GM10266 (cell line): ENCODE results near the gene DNAJC5G.

Experiments used
- DNase-seq: peaks from one replicate; pipeline ENCODE4 v3.0.0; 2012; ENCODE audit errors: extremely low spot score
- TF ChIP-seq, protein P1 (sequence below): IDR thresholded peaks from 2 replicates; pipeline ENCODE4 v1.5.1; 2012; ENCODE audit warnings: mild to moderate bottlenecking, low read depth; ENCODE audit not compliant: control insufficient read depth, insufficient read depth; ENCODE audit errors: missing control alignments

DNAJC5G gene

DNA sequence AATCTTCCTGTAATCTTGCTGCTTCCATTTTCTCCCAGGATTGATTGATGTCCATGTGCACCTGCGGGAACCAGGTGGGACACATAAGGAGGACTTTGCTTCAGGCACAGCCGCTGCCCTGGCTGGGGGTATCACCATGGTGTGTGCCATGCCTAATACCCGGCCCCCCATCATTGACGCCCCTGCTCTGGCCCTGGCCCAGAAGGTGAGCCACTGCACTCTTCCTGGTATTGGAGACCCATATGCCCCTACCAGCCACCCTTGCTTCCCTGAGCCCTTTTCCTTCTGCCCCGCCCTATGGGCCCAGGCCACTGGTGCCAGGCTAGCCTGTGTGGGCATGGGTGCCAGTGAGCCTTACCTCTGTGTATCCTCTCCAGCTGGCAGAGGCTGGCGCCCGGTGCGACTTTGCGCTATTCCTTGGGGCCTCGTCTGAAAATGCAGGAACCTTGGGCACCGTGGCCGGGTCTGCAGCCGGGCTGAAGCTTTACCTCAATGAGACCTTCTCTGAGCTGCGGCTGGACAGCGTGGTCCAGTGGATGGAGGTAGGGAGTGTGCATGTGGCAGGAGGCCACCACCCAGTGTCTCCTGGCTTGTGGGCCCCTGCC lies 37.8 kb upstream of the DNAJC5G start:
- DNase-seq, result no peak
- TF ChIP-seq, protein P1, sequence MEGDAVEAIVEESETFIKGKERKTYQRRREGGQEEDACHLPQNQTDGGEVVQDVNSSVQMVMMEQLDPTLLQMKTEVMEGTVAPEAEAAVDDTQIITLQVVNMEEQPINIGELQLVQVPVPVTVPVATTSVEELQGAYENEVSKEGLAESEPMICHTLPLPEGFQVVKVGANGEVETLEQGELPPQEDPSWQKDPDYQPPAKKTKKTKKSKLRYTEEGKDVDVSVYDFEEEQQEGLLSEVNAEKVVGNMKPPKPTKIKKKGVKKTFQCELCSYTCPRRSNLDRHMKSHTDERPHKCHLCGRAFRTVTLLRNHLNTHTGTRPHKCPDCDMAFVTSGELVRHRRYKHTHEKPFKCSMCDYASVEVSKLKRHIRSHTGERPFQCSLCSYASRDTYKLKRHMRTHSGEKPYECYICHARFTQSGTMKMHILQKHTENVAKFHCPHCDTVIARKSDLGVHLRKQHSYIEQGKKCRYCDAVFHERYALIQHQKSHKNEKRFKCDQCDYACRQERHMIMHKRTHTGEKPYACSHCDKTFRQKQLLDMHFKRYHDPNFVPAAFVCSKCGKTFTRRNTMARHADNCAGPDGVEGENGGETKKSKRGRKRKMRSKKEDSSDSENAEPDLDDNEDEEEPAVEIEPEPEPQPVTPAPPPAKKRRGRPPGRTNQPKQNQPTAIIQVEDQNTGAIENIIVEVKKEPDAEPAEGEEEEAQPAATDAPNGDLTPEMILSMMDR, result no peak

DNA sequence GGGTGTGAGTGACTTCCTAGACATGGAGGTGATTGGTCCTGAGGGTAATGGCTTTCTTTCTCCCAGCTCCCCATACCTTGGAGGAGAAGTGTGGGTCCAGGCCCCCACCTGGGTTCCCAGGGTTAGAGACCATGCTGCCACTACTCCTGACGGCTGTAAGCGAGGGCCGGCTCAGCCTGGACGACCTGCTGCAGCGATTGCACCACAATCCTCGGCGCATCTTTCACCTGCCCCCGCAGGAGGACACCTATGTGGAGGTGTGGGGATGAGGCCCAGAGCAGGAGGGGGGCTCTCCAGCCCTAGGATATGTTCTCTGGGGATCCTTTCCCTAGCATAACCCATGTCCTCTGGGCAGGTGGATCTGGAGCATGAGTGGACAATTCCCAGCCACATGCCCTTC lies 36.3 kb upstream of the DNAJC5G start:
- TF ChIP-seq, protein P1, result no peak
- DNase-seq, result no peak

DNA sequence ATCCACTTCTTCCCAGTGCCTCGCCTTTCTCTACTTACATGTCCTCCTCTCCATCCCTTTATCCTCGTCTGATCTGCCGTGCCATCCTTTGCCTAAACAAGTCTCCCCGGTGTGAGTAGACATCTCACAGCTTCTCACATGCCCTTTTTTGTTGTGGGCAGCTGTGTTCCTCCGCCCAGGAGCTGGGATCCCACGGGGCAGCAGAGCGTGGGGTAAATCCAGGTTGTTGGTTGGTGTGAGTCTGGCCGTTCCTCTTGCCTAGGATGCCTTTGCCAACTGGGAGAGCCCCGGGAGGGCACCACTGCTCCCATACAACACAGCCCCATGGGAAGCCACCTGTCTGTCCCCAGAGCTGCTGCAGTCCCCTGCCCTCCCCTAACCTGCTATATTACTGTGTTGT lies 34.8 kb upstream of the DNAJC5G start:
- DNase-seq, result no peak
- TF ChIP-seq, protein P1, result no peak

DNA sequence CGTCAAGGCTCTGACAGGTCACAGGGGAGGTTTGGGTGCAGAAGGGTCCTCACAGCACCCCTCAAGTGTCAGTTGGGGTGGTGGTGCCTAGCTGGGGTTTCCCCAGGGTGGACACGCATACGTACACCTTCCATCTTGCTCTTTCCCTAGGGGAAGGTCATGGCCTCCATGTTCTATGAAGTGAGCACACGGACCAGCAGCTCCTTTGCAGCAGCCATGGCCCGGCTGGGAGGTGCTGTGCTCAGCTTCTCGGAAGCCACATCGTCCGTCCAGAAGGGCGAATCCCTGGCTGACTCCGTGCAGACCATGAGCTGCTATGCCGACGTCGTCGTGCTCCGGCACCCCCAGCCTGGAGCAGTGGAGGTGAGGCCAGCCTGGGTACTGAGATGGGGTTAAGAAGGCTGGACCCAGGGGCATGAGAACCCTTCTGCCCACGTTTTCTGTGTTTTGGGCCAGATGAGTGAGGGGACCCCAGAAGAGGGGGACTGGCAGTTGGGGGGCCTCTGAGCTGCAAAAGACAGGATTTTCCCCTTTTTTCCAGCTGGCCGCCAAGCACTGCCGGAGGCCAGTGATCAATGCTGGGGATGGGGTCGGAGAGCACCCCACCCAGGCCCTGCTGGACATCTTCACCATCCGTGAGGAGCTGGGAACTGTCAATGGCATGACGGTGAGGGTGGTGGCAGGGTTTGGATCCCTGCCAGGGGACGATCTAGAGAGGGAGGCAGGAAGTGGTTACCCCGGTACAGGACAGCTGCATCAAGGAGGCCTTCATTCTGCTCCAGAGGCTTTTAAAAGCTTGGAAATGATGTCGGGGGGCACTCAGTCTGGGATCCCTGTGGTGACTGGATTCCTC lies 33.2 kb upstream of the DNAJC5G start:
- no peak for DNase-seq
- TF ChIP-seq, protein P1, result no peak

DNA sequence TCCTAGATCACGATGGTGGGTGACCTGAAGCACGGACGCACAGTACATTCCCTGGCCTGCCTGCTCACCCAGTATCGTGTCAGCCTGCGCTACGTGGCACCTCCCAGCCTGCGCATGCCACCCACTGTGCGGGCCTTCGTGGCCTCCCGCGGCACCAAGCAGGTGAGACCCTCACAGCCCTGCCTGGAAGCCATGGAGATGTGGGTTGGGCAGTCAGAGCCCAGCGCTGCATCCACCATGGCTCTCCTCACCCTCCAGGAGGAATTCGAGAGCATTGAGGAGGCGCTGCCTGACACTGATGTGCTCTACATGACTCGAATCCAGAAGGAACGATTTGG lies 32.6 kb upstream of the DNAJC5G start:
- TF ChIP-seq, protein P1, result no peak

DNA sequence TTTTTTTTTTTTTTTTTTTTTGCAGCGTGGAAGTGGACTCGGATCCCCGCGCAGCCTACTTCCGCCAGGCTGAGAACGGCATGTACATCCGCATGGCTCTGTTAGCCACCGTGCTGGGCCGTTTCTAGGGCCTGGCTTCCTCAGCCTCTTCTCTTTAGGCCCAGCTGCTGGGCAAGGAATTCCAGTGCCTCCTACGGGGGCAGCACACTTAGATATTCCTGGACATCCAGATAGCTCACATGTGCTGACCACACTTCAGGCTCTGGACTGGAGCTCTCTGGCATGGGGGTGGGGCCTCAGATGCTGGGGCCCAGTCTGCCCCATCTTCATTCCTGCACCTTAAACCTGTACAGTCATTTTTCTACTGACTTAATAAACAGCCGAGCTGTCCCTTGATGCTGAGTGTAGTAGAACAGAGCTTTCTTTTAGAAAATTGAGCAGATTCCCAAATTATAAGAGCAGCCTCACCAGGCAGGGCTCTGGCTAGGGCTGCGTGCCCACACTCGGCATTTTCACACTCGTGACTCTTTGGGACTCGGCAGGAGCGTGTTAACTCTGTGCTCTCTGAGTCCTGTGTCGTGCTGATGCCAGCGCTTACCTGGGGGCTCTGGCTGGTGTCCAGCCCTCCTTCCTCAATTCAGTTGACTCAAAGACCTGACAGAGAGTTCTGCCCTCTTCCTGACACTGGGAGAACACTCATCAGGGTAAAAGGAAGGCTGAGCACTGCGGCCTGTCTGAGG lies 31.7 kb upstream of the DNAJC5G start:
- no peak for DNase-seq
- TF ChIP-seq, protein P1, result no peak

More for the DNA sequence above, 32.6 kb upstream of the DNAJC5G start:
- DNase-seq, result no peak
